RWPE1 (cell line): ENCODE measurements around the gene PNMA8C.
A peak's percentile ranks its signal among the peaks of the same experiment; 100 is the strongest.
"Not testable (repeated sequence)": the region's sequence is repeated elsewhere in the genome, so short reads cannot be mapped to it uniquely, and the experiment has no call there.

ENCODE experiments used
- CTCF ChIA-PET: fragments of 350-600 bp; sonication (Branson Sonifier 250); formaldehyde crosslinking; extraction: SDS; loops from one replicate; lab custom pipeline; 2021; lab: Yijun Ruan, JAX
- POLR2A ChIA-PET: fragments of 400-600 bp; formaldehyde crosslinking; extraction: SDS; loops from one replicate; lab custom pipeline; 2020; ENCODE audit warnings: antibody characterized with exemption; ENCODE audit not compliant: low non-redundant PET; lab: Yijun Ruan, JAX
- DNase-seq: peaks from one replicate; pipeline ENCODE4 v3.0.0; 2012; ENCODE audit warnings: low spot score
- H3K27ac ChIP-seq: fragments of 450-650 bp; 2 replicates; pipeline ENCODE4 v1.5.1; 2017
- TF ChIP-seq, protein P1 (sequence below): fragments of 450-650 bp; conservative IDR thresholded peaks from 2 replicates; pipeline ENCODE4 v1.5.1; 2017; ENCODE audit warnings: low read depth, mild to moderate bottlenecking

PNMA8C gene

GRCh38 chr19:46427518-46428045 lies 1.2 kb downstream of the PNMA8C start:
- CTCF ChIA-PET = no interaction called here
- POLR2A ChIA-PET = no interaction called here
- no peak overlapping the region for H3K27ac ChIP-seq
- TF ChIP-seq, protein P1, sequence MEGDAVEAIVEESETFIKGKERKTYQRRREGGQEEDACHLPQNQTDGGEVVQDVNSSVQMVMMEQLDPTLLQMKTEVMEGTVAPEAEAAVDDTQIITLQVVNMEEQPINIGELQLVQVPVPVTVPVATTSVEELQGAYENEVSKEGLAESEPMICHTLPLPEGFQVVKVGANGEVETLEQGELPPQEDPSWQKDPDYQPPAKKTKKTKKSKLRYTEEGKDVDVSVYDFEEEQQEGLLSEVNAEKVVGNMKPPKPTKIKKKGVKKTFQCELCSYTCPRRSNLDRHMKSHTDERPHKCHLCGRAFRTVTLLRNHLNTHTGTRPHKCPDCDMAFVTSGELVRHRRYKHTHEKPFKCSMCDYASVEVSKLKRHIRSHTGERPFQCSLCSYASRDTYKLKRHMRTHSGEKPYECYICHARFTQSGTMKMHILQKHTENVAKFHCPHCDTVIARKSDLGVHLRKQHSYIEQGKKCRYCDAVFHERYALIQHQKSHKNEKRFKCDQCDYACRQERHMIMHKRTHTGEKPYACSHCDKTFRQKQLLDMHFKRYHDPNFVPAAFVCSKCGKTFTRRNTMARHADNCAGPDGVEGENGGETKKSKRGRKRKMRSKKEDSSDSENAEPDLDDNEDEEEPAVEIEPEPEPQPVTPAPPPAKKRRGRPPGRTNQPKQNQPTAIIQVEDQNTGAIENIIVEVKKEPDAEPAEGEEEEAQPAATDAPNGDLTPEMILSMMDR = no peak
- DNase-seq = no peak

- ChIA-PET CTCF (no interaction called here), POLR2A (no interaction called here)
- TF ChIP-seq, protein P1 = no peak
- peak; percentile 50 for DNase-seq
- H3K27ac ChIP-seq = peak overlapping the region; percentile 56
Observed at GRCh38 chr19:46426506-46427162, 2.1 kb downstream of the PNMA8C start.

DNA sequence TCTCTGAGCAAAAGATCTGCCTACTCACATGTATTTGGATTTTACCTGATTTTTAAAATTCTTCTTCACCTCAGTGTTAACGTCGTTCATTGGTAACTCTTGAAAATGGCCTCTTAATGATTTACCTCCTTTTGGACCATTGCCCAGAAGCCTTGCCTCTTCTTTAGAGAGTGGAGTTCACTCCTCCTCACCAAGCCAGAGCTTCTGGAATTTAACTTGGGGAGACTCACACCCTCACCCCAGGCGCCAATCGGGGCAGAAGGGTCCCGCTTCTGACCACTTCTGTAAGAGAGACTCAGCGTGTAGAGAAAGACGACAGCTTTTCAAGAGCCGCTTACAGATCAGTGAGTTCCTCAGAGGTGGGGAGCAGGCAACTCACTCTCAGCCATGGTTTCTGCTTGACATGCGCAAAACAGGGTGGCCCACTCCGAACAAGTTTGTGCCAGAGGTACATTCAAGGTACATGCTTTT lies 2.7 kb downstream of the PNMA8C start:
- peak overlapping the region; percentile 56 for H3K27ac ChIP-seq
- POLR2A ChIA-PET = no interaction called here

DNA sequence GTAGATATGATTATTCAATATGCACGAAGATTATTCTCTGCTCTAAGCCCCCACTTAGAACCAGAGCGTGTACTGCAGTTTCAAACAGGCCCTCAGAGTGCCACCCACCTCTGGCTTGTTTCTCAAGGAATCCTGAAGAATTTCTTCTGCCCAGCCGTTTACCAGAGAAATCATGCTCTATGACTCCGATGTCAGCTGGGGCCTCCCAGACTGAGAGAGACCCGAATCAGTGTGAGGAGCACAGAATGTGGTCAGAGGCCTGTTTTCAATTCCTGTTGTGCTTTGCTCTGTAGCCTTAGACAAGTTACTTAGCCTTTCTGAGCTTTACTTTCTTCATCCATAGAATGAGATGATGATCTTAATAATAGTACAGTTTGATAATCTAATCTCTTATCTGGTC lies 5.5 kb downstream of the PNMA8C start:
- H3K27ac ChIP-seq = no peak overlapping the region
- TF ChIP-seq, protein P1 = no peak
- DNase-seq = no peak
- CTCF ChIA-PET = interaction anchor here (0.6 to 0.7 kb wide), 2 partner anchors 128 to 234 kb away, joined by 5 to 7 read pairs; no protein-coding TSS in a partner anchor
- POLR2A ChIA-PET = interaction anchor here (1.0 kb wide), 1 partner anchor 8 kb away, joined by 11 read pairs; no protein-coding TSS in a partner anchor

More for the DNA sequence above, 2.7 kb downstream of the PNMA8C start:
- no peak for DNase-seq
- TF ChIP-seq, protein P1 = no peak
- CTCF ChIA-PET = no interaction called here

DNA sequence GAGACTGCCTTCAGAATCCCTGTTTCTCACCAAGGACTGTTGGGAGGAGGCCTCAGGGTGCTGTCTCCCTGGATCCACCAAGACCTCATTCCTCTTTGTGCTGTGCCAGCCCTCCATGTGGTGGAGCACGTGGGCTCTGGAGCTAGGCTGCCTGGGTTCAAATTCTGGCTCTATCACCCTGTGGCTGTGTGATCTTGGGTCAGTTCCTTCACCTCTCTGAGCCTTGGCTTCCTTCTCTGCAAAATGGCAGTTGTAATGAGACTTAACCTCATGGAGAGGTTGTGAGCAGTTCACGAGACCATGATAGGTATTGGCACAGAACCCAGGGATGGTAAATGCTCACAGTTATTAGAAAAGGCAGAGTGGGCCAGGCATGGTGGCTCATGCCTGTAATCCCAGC lies 6.4 kb downstream of the PNMA8C start:
- POLR2A ChIA-PET = no interaction called here
- CTCF ChIA-PET = no interaction called here
- TF ChIP-seq, protein P1 = no peak
- DNase-seq = no peak
- no peak overlapping the region for H3K27ac ChIP-seq

DNA sequence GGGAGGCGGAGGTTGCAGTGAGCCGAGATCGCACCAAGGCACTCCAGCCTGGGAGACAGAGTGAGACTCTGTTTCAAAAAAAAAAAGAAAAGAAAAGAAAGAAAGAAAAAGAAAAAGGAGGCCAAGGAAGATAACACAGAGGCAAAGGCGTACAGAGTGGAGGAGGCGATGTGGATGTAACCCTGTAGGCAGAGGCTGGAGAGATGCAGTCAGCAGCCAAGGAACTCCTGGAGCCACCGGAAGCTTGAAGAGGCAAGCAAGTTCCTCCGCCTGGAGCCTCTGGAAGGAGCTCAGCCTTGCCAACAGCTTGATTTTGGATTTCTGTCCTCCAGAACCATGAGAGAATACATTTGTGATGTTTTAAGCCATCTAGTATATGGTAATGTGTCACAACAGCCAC lies 8.7 kb downstream of the PNMA8C start:
- no peak overlapping the region for H3K27ac ChIP-seq
- TF ChIP-seq, protein P1 = no peak
- no peak for DNase-seq
- POLR2A ChIA-PET = no interaction called here
- CTCF ChIA-PET = no interaction called here

GRCh38 chr19:46415804-46416709 lies 12.7 kb downstream of the PNMA8C start:
- peak; percentile 65 for DNase-seq
- POLR2A ChIA-PET, CTCF ChIA-PET: not testable (repeated sequence)
- H3K27ac ChIP-seq = peak overlapping the region; percentile 87

DNA sequence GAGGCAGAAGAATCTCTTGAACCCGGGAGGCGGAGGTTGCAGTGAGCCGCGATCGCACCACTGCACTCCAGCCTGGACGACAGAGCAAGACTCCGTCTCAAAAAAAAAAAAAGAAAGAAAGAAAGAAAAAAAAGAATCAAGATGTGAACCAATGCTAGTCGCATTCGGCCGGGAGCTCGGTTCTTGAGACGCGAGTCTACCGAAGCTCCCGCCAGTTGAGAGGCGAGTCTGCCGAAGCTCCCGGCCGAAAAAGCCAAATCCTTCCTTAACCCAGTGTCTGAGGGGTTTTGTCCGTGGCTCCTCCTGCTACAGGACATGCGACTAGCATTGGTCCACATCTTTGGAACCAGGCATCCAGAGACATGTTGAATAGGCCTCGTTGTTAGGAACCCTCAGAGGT lies 13.8 kb downstream of the PNMA8C start:
- DNase-seq, POLR2A ChIA-PET: not testable (repeated sequence)
- CTCF ChIA-PET = interaction anchor here (0.6 to 0.9 kb wide), 3 partner anchors 20 to 73 kb away, joined by 3 to 4 read pairs (median 3); no protein-coding TSS in a partner anchor
- H3K27ac ChIP-seq = peak overlapping the region; percentile 87; the same call in 1 of the 2 replicates
